Stimulated activated CD8-positive, alpha-beta memory T cell treated with anti-CD3 and anti-CD28 coated beads, Interleukin-4, amount 100 ng/mL, for 1 hour (primary cell): ENCODE measurements around the gene LASP1NB.
"Not testable (repeated sequence)": the region's sequence is repeated elsewhere in the genome, so short reads cannot be mapped to it uniquely, and the experiment has no call there.

ENCODE experiments used
- DNase-seq, 2 donors: peaks; one replicate each; pipeline ENCODE4 v3.0.0-alpha.2; 2020; ENCODE audit warnings: low read depth in 2 of 2, low spot score in 1 of 2

Gene LASP1NB

DNA sequence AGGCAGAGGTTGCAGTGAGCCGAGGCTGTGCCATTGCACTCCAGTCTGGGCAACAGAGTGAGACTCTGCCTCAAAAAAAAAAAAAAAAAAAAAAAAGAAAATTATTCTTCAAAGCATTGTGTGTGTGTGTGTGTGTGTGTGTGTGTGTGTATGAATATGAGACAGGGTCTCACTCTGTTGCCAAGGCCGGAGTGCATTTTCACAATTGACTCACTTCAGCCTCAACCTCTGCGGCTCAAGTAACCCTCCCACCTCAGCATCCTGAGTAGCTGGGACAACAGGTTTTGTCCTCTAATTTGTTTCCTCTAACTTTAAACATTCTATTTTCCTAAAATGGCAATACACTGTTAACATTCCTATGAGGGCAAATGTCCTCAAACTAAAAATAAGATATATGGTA is 34.1 kb downstream of the LASP1NB start:
- no peak for DNase-seq

DNA sequence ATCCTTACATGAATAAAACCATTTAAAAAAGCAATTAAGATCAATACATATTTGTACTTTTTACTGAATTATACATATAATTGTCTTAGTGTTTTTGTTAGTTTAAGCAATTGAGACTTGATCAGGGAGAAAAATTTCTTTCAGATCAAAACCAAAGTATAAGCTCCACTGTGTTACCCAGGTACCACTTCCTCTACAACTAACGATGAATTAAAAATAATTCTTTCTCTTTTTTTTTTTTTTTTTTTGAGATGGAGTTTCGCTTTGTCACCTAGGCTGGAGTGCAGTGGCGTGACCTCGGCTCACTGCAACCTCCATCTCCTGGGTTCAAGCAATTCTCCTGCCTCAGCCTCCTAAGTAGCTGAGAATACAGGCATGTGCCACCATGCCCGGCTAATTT is 35.0 kb downstream of the LASP1NB start:
- DNase-seq: no peak

DNA sequence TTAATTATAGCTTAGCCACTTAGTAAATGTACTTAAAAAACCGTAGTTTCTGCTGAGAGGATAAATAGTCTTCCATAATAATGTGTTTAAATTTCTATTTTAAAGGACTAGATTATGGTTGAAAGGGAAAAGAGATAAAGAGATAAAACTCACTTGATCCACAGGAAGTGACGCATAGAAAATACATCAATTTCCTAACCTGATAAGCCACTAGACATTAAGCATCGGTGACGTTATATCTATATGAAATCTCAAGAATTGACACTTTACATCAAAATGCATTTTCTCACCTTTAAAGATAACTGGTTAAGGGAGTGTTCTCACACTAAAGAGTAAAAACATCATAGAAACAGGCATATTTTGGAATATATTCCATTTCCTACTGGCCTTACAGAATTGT is 36.0 kb downstream of the LASP1NB start:
- no peak for DNase-seq

- peak; percentile 50 to 69 for DNase-seq
Observed at GRCh38 chr17:38967290-38967738, 41.9 kb downstream of the LASP1NB start, which contains the start of gene FBXO47. FBXO47 (minus strand) TSS chr17:38967403; CDS start chr17:38963025, 4,378 bp downstream.

DNA sequence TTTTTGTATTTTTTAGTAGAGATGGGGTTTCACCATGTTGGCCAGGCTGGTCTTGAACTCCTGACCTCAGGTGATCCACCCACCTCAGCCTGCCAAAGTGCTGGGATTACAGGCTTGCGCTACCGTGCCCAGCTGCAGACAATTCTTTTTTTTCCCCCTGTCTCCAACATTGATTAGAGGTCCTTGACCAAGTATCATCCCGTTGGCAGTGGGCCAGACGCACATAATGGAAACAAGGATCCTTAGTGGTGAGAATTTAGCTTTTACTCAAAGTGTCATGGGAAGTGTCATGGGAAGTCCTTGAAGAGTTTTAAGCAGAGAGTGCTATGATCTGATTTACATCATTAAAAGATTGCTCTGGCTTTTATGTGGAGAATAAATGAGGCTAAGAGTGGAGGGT is 43.9 kb downstream of the LASP1NB start:
- no peak for DNase-seq

GRCh38 chr17:38970128-38970527 is 44.7 kb downstream of the LASP1NB start:
- DNase-seq: no peak

- no peak for DNase-seq
Observed at GRCh38 chr17:38970804-38971203, 45.4 kb downstream of the LASP1NB start.

DNA sequence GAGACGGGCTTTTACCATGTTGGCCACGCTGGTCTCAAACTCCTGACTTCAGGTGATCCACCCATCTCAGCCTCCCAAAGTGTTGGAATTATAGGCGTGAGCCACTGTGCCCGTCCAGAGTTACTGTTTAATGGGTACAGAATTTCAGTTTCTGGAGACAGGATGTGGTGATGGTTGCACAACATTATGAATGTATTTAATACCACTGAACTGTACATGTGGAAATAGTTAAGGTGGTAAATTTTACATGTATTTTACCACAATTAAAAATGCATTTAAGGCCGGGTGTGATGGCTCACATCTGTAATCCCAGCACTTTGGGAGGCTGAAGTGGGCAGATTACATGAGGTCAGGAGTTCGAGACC is 50.8 kb downstream of the LASP1NB start:
- not testable (repeated sequence) for DNase-seq

DNA sequence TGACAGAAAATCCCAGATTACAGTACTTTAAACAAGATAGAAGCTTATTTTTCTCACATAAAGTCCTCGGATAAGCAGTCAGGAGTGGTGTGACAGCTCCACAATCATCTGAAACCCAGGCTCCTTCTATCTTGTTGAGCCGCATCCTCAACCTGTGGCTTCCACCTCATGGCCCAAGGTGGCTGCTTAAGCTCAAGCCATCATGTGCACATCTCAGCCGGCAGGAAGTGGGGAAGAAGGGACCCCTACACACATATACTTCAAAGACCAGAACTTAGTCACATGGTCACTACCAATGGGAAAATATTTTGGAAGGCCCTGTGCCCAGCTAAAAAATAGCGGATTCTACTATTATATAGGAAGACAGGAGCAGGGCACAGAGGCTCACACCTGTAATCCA is 52.8 kb downstream of the LASP1NB start:
- no peak for DNase-seq
